ENCODE data around the gene MRPS5.

The MRPS5 gene

GRCh38 chr2:95121407-95122196 lies at the start of gene MRPS5:
Gene MRPS5 (minus strand): TSS chr2:95121808. CDS start chr2:95121791, 17 bp downstream.
- TF ChIP-seq, protein P1, sequence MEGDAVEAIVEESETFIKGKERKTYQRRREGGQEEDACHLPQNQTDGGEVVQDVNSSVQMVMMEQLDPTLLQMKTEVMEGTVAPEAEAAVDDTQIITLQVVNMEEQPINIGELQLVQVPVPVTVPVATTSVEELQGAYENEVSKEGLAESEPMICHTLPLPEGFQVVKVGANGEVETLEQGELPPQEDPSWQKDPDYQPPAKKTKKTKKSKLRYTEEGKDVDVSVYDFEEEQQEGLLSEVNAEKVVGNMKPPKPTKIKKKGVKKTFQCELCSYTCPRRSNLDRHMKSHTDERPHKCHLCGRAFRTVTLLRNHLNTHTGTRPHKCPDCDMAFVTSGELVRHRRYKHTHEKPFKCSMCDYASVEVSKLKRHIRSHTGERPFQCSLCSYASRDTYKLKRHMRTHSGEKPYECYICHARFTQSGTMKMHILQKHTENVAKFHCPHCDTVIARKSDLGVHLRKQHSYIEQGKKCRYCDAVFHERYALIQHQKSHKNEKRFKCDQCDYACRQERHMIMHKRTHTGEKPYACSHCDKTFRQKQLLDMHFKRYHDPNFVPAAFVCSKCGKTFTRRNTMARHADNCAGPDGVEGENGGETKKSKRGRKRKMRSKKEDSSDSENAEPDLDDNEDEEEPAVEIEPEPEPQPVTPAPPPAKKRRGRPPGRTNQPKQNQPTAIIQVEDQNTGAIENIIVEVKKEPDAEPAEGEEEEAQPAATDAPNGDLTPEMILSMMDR (conservative IDR thresholded peaks at IDR 0.05; ENCODE audit: low read depth): 0 out of 2 replicates have a peak, but pooled peaks have one; percentile 9

DNA sequence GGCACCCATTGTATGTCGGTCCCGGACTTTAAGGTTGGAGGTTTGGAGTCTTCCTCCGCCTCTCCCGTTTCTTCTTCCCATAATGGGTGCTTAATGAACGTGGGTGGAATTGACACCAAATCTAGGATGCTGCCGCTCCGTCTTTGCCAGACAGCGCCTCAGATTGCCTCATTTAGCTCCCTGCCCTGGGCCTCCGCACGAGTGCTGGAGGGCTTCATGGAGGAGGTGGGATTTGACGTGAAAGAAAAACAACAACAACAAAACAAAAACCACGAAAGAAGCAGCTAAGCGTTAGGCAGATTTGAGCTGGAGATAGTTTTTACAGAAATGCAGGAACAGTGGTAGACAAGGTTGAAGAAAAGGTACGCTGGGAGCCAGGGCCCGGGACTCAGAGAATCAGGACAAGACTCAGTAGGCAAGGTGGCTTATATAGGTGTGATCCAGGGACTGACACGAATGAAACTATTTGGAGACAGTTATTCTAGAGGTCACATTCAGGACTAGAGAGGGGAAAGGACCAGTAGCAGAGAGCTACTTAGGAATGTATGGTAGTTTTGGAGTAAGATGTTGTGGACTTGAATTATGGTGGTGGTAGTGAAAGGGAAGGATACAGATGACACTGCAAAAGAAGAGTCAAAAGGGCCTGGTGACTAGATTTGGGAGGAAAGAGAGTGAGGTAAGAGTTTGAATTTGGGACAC lies 44.6 kb upstream of the MRPS5 start:
- CTCF ChIA-PET: interaction anchor here (0.8 kb wide), 1 partner anchor 50 kb away, joined by 3 read pairs; no protein-coding TSS in a partner anchor
- peak overlapping the region; percentile 84 for H3K27ac ChIP-seq
- TF ChIP-seq, protein P1 (conservative IDR thresholded peaks at IDR 0.05; ENCODE audit: low read depth): no peak
- no peak for DNase-seq (ENCODE audit: low spot score)
- POLR2A ChIA-PET (ENCODE audit: low non-redundant PET): interaction anchor here (0.9 kb wide), 1 partner anchor 9 kb away, joined by 4 read pairs; no protein-coding TSS in a partner anchor

More at GRCh38 chr2:95121407-95122196, at the start of gene MRPS5:
- POLR2A ChIA-PET (ENCODE audit: low non-redundant PET): interaction anchor here (0.6 to 0.8 kb wide), 2 partner anchors 32 to 44 kb away, joined by 3 to 5 read pairs; partner anchors contain the start of gene ZNF2
- DNase-seq (ENCODE audit: low spot score): peak; percentile 88
- CTCF ChIA-PET: interaction anchor here (0.6 to 1.5 kb wide), 5 partner anchors 38 to 386 kb away, joined by 3 to 8 read pairs (median 4); partner anchors contain the start of genes ZNF2 and ZNF514
- H3K27ac ChIP-seq: peak within 1 kb of the TSS; percentile 85

DNA sequence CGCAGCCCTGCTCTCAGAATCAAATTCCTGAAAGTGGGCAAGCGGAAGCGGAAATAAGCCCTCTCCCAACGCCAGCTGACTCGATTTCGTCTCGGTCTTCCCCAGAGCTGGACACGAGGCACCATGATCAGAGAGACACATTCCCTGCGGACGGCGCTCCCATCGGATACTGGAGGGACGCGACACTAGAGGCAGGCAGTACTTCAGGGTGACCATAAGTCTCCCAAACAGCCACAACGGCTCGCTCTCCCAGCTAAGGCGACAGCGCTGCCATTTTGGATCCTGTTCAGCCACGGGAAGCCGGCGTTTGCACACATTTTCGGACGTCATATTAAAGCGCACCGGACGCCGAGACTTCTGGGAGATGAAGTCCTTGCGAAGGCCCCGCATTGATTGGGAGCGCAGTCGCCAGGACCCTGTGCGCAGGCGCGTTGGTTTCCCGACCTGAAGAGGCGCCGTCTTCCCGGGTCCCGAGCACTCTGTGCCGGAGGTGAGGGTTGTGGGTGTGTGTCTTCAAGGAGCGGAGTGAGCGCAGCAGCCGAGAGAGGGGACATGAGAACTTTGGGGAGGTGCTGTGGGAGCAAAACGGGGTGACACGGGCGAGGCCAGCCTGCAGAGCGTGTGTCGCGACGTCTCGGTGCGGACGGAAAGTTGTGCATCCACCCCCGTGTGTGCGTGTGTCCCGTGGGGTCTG lies 43.9 kb upstream of the MRPS5 start, which contains the start of gene ZNF2:
Gene ZNF2, plus strand, starts transcription at position 439 of the 694 bp plus-strand sequence. CDS start 10,418 bp downstream, outside the sequence.
- peak within 1 kb of the TSS; percentile 84 for H3K27ac ChIP-seq
- peak; percentile 99 for DNase-seq (ENCODE audit: low spot score)
- CTCF ChIA-PET: interaction anchor here (0.6 to 1.0 kb wide), 2 partner anchors 44 to 236 kb away, joined by 3 to 5 read pairs; partner anchors contain the start of gene MRPS5
- POLR2A ChIA-PET (ENCODE audit: low non-redundant PET): interaction anchor here (0.9 to 1.3 kb wide), 2 partner anchors 8 to 44 kb away, joined by 3 to 4 read pairs; partner anchors contain the start of gene MRPS5
- TF ChIP-seq, protein P1 (conservative IDR thresholded peaks at IDR 0.05; ENCODE audit: low read depth): no peak

DNA sequence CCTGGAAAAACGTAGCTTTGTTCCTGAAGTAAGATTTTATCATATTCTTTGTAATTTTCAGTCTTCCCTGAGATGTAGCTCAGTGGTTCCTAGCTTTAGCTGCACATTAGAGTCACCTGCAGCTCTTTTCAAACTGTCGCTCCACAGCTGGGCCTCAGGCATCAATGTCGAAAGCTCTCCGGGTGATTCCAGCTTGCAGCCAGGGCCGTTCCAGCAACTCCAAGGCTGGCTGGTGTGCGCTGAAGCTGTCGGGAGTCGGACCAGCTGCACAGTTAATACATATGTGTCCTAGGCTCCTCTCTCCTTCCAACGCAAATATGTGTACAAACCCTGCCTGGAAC lies 43.4 kb upstream of the MRPS5 start:
- no peak for DNase-seq (ENCODE audit: low spot score)
- TF ChIP-seq, protein P1 (conservative IDR thresholded peaks at IDR 0.05; ENCODE audit: low read depth): no peak
- peak overlapping the region; percentile 84 for H3K27ac ChIP-seq
- ChIA-PET CTCF (interaction anchor here (0.6 to 1.0 kb wide), 2 partner anchors 43 to 237 kb away, joined by 3 to 5 read pairs; partner anchors contain the start of gene MRPS5), POLR2A (ENCODE audit: low non-redundant PET) (interaction anchor here (1.3 kb wide), 1 partner anchor 43 kb away, joined by 3 read pairs; the partner anchor contains the start of gene MRPS5)

- DNase-seq (ENCODE audit: low spot score): peak; percentile 51
- TF ChIP-seq, protein P1 (conservative IDR thresholded peaks at IDR 0.05; ENCODE audit: low read depth): no peak
- ChIA-PET POLR2A (ENCODE audit: low non-redundant PET) (interaction anchor here (0.6 kb wide), 2 partner anchors 23 to 100 kb away, joined by 3 to 8 read pairs; no protein-coding TSS in a partner anchor), CTCF (interaction anchor here (0.6 to 0.8 kb wide), 3 partner anchors 10 to 228 kb away, joined by 3 to 4 read pairs (median 3); partner anchors contain the start of gene MRPS5)
- peak within 1 kb of the TSS; percentile 78 for H3K27ac ChIP-seq
These were observed 38.3 kb upstream of the MRPS5 start, which contains the start of gene ZNF514 for GRCh38 chr2:95159690-95160449. Gene ZNF514 (minus strand): TSS chr2:95159848. CDS start chr2:95153253, 6,595 bp downstream.
